SU-DHL-6 (cell line): ENCODE measurements around the gene IYD.

Experiments used
- H2AFZ ChIP-seq: fragments of 200-600 bp; sonication (generic); 2 replicates; pipeline ENCODE4 v1.6.1; 2014; ENCODE audit warnings: low read depth, mild to moderate bottlenecking, moderate library complexity, mixed read lengths, antibody characterized with exemption, low read length; ENCODE audit not compliant: severe bottlenecking
- H3F3A ChIP-seq: fragments of 200-600 bp; shearing (Covaris generic); 2 replicates; pipeline ENCODE4 v1.6.0; 2016; ENCODE audit warnings: antibody characterized with exemption, mild to moderate bottlenecking; ENCODE audit not compliant: insufficient read depth
- H3K27ac ChIP-seq: fragments of 200-600 bp; sonication (generic); 2 replicates; pipeline ENCODE4 v1.5.1; 2016; ENCODE audit warnings: low read depth, mild to moderate bottlenecking, low read length, moderate library complexity, mixed read lengths
- H3K27me3 ChIP-seq: fragments of 200-600 bp; sonication (generic), shearing (Covaris generic); 2 replicates; pipeline ENCODE4 v1.6.0; 2014; ENCODE audit warnings: mild to moderate bottlenecking, low read length
- H3K36me3 ChIP-seq: fragments of 200-600 bp; sonication (generic); 2 replicates; pipeline ENCODE4 v1.6.1; 2014; ENCODE audit warnings: mild to moderate bottlenecking, low read length, mixed read lengths
- H3K4me2 ChIP-seq: fragments of 300-600, 200-600 bp; shearing (Covaris generic), sonication (generic); 2 replicates; pipeline ENCODE4 v1.6.0; 2014; ENCODE audit warnings: low read length, low read depth, mild to moderate bottlenecking; ENCODE audit not compliant: poor library complexity, severe bottlenecking
- H3K4me3 ChIP-seq: fragments of 200-600 bp; sonication (generic); 2 replicates; pipeline ENCODE4 v1.5.1; 2014; ENCODE audit warnings: antibody characterized with exemption, low read length, mild to moderate bottlenecking, mixed read lengths; ENCODE audit not compliant: insufficient read depth, poor library complexity, severe bottlenecking
- H3K79me2 ChIP-seq: fragments of 200-600 bp; sonication (generic); 2 replicates; pipeline ENCODE4 v1.6.1; 2014; ENCODE audit warnings: mild to moderate bottlenecking, low read length, moderate library complexity; ENCODE audit not compliant: insufficient read depth
- H3K9ac ChIP-seq: fragments of 200-600 bp; sonication (generic); 2 replicates; pipeline ENCODE4 v1.7.0; 2014; ENCODE audit warnings: mild to moderate bottlenecking, low read length
- H3K9me2 ChIP-seq: fragments of 200-600 bp; sonication (generic); replicated peaks from 2 replicates; pipeline ENCODE4 v1.6.1; 2014; ENCODE audit warnings: low read length; ENCODE audit not compliant: insufficient read depth
- H3K9me3 ChIP-seq: fragments of 200-600 bp; sonication (generic); 2 replicates; pipeline ENCODE4 v1.6.1; 2014; ENCODE audit warnings: low read length, mixed read lengths; ENCODE audit not compliant: insufficient read depth
- H4K20me1 ChIP-seq: fragments of 200-600 bp; sonication (generic); 2 replicates; pipeline ENCODE4 v1.6.1; 2014; ENCODE audit warnings: low read depth, mild to moderate bottlenecking, antibody characterized with exemption, low read length, moderate library complexity, mixed read lengths
- CTCF ChIP-seq: fragments of 200-600 bp; sonication (generic); IDR thresholded peaks from one replicate; pipeline ENCODE4 v1.5.1; 2017; ENCODE audit warnings: antibody characterized with exemption, mild to moderate bottlenecking, low read length, moderate library complexity; ENCODE audit not compliant: insufficient read depth, poor library complexity, severe bottlenecking
- EZH2phosphoT487 ChIP-seq: fragments of 200-600 bp; sonication (generic), shearing (Covaris generic); conservative IDR thresholded peaks from 2 replicates; pipeline ENCODE4 v1.6.1; 2018; ENCODE audit warnings: mild to moderate bottlenecking, antibody characterized with exemption, low read length, moderate library complexity, mixed read lengths

IYD gene

GRCh38 chr6:150395388-150396009, 26.7 kb downstream of the IYD start:
- no peak overlapping the region for H3K4me2 ChIP-seq
- no peaks in the 10 kb centered on the region for H4K20me1 ChIP-seq
- no peak overlapping the region for H3K9ac ChIP-seq
- H2AFZ ChIP-seq: no peak overlapping the region
- H3K79me2 ChIP-seq: no peaks in the 10 kb centered on the region
- H3K27me3 ChIP-seq: no peaks in the 10 kb centered on the region
- peak; percentile 66 for TF ChIP-seq CTCF
- no peak for TF ChIP-seq EZH2phosphoT487
- H3F3A ChIP-seq: no peaks in the 10 kb centered on the region
- H3K27ac ChIP-seq: no peak overlapping the region
- no peaks in the 10 kb centered on the region for H3K9me2 ChIP-seq
- H3K9me3 ChIP-seq: no peaks in the 10 kb centered on the region
- H3K4me3 ChIP-seq: no peak overlapping the region
- no peaks in the 10 kb centered on the region for H3K36me3 ChIP-seq

DNA sequence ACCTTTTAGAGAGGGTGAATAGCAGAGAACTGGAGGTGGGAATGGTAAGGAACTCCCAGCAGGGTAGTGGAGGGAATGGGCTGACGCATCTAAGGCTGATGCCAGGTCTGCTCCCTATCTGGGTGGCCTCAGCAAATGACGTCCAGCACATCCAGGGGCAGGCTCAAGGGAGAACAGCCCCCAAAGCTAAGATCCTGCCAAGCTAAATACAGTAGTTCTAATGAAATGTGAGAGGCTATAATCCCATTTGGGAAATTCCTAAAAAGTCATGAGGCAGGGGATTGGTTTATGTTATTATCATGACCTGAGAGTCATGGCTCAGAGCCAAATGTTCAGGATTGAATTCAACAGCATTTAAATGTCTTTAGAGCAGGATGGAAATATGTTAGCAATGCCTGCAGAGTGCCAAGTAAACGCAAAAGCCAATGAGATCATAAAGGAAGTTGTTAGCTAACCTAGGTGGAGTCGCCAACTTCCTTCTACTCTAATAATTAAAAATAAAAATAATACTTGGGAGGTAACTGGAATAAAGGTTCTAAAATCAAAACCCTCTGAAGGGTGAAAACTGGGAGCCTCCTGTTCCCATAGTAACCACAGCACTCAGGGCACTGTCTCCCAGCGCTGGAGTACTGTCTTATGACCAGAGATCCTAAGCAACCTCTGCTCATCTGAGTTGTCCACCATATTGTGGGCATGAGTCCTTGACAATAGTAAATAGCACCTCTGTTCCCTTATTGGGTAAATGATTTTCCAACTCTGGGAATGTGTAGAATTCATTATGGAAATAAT, 34.8 kb downstream of the IYD start:
- Histone ChIP-seq H3K36me3 (peaks cover 2% of the 10 kb centered on the region; the same call in 1 of the 2 replicates), H3F3A (no peaks in the 10 kb centered on the region), H2AFZ (no peak overlapping the region), H3K79me2 (no peaks in the 10 kb centered on the region), H3K4me2 (no peak overlapping the region), H3K27ac (no peak overlapping the region), H3K27me3 (no peaks in the 10 kb centered on the region), H4K20me1 (no peaks in the 10 kb centered on the region), H3K4me3 (no peak overlapping the region), H3K9me2 (no peaks in the 10 kb centered on the region), H3K9ac (no peak overlapping the region), H3K9me3 (no peaks in the 10 kb centered on the region)
- no peak for TF ChIP-seq EZH2phosphoT487
- TF ChIP-seq CTCF: no peak

- Histone ChIP-seq H3K9ac (no peak overlapping the region), H3F3A (no peaks in the 10 kb centered on the region), H4K20me1 (no peaks in the 10 kb centered on the region), H3K9me2 (no peaks in the 10 kb centered on the region), H3K27ac (no peak overlapping the region), H3K27me3 (no peaks in the 10 kb centered on the region), H3K79me2 (no peaks in the 10 kb centered on the region), H3K4me2 (no peak overlapping the region), H2AFZ (no peak overlapping the region), H3K4me3 (no peak overlapping the region), H3K9me3 (no peaks in the 10 kb centered on the region), H3K36me3 (peaks cover 2% of the 10 kb centered on the region; the same call in 1 of the 2 replicates)
- TF ChIP-seq CTCF (no peak), EZH2phosphoT487 (no peak)
Measured at GRCh38 chr6:150406948-150407347, 38.1 kb downstream of the IYD start.
